Chondrocyte (in vitro differentiated cells): ENCODE results near the gene CYP24A1. TPM values are rescaled to one million over a fixed set of nuclear protein-coding genes. Genes with fewer than 3 reads are reported as not detected.

ENCODE experiments used
- DNase-seq: peaks from one replicate; pipeline ENCODE4 v3.0.0; 2021; ENCODE audit warnings: mixed read lengths, low spot score
- H3K27ac Mint-ChIP-seq: one replicate; pipeline ENCODE4 v1.8.0; 2021; ENCODE audit warnings: mild to moderate bottlenecking, moderate library complexity, mixed read lengths; ENCODE audit not compliant: unreplicated experiment
- H3K27me3 Mint-ChIP-seq: 2 replicates; pipeline ENCODE4 v1.8.0; 2021; ENCODE audit warnings: low read depth, mixed read lengths
- H3K36me3 Mint-ChIP-seq: 2 replicates; pipeline ENCODE4 v1.8.0; 2021; ENCODE audit warnings: low read depth, mixed read lengths
- H3K4me1 Mint-ChIP-seq: 2 replicates; pipeline ENCODE4 v1.8.0; 2021; ENCODE audit warnings: low read depth, mild to moderate bottlenecking, mixed read lengths
- H3K4me3 Mint-ChIP-seq: one replicate; pipeline ENCODE4 v1.8.0; 2021; ENCODE audit warnings: mild to moderate bottlenecking, moderate library complexity, mixed read lengths; ENCODE audit not compliant: unreplicated experiment
- H3K9me3 Mint-ChIP-seq: 2 replicates; pipeline ENCODE4 v1.8.0; 2021; ENCODE audit warnings: low read depth, mixed read lengths
- total RNA-seq: library from RNA; stranded (reverse); gene quantifications from 3 replicates; pipeline ENCODE4 v1.2.1, GENCODE V29; 2021
- TF ChIP-seq, protein P1 (sequence below): fragments of 200-600 bp; sonication (generic); IDR thresholded peaks from 2 replicates; pipeline ENCODE4 v1.5.0; 2021; ENCODE audit warnings: antibody characterized with exemption, mild to moderate bottlenecking, moderate library complexity

The CYP24A1 gene
- total RNA-seq, 1 donor from 2014 or later = not detected

DNA sequence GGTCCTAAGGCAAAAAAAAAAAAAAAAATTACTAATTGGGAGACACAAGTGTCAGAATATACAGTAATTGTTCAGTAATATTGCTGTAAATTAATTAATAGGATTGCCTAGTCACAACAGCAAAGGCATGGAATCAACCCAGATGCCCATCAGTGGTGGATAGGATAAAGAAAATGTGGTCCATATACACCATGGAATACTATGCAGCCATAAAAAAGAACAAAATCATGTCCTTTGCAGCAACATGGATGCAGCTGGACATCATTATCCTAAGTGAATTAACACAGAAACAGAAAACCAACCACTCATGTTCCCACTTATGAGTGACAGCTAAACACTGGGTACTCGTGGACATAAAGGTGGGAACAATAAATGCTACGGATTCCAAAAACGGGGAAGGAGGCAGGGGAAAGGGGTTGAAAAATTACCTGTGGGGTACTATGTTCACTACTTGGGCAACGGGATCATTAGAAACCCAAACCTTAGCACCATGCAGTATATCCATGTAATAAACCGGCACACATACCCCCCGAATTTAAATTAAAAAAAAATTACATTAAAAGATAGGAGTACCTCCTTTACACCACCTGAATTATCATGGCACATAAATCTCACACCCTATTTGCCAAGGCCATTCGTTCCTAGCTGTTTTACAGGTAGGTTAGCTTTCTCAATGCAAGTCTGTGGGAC is 33.4 kb upstream of the CYP24A1 start:
- peaks cover 1% of the 10 kb centered on the region for H3K27me3 Mint-ChIP-seq
- TF ChIP-seq, protein P1, sequence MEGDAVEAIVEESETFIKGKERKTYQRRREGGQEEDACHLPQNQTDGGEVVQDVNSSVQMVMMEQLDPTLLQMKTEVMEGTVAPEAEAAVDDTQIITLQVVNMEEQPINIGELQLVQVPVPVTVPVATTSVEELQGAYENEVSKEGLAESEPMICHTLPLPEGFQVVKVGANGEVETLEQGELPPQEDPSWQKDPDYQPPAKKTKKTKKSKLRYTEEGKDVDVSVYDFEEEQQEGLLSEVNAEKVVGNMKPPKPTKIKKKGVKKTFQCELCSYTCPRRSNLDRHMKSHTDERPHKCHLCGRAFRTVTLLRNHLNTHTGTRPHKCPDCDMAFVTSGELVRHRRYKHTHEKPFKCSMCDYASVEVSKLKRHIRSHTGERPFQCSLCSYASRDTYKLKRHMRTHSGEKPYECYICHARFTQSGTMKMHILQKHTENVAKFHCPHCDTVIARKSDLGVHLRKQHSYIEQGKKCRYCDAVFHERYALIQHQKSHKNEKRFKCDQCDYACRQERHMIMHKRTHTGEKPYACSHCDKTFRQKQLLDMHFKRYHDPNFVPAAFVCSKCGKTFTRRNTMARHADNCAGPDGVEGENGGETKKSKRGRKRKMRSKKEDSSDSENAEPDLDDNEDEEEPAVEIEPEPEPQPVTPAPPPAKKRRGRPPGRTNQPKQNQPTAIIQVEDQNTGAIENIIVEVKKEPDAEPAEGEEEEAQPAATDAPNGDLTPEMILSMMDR = no peak
- H3K9me3 Mint-ChIP-seq = no peaks in the 10 kb centered on the region

DNA sequence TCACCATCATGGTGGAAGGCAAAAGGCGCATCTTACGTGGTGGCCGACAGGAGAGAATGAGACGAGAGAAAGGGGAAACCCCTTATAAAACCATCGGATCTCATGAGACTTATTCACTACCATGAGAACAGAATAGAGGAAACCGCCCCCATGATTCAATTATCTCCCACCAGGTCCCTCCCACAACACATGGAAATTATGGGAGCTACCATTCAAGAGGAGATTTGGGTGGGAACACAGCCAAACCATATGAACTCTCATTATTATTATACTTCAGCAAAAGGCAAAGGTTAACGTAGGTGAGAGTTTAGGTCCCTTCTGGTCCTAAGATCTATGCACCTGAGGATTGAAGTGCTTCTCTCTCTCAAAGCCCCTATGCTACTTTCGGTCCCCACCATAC is 31.7 kb upstream of the CYP24A1 start:
- TF ChIP-seq, protein P1 = no peak
- peaks cover 4% of the 10 kb centered on the region for H3K27me3 Mint-ChIP-seq
- no peaks in the 10 kb centered on the region for H3K9me3 Mint-ChIP-seq
- no peak for DNase-seq
- H3K36me3 Mint-ChIP-seq = no peaks in the 10 kb centered on the region
- peaks cover 16% of the 10 kb centered on the region for H3K4me1 Mint-ChIP-seq
- H3K4me3 Mint-ChIP-seq = no peak overlapping the region
- no peak overlapping the region for H3K27ac Mint-ChIP-seq

More for the DNA sequence above, 33.4 kb upstream of the CYP24A1 start:
- Mint-ChIP-seq H3K27ac (no peak overlapping the region), H3K4me1 (peaks cover 18% of the 10 kb centered on the region), H3K36me3 (no peaks in the 10 kb centered on the region), H3K4me3 (peak overlapping the region; percentile 96)
- DNase-seq = no peak

DNA sequence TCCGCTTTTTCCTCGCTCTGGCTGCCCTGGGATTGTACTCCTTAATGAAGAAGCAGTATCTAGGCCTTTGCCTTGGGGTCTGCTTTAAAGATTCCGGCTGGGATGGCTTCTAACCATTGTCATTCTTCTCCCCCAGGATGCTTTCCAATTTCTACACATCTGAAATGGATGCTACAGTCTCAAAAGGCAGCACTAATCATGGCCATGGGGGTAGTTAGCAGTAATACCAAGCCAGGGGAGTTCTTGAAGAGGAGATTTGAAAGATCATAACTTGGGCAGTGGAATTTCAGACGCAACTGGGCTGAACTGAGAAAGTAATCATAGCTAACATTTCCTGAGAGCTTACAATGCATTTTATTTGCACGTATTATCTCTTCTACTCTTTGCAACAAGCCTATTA is 30.7 kb upstream of the CYP24A1 start:
- peaks cover 4% of the 10 kb centered on the region for H3K27me3 Mint-ChIP-seq
- no peak for DNase-seq
- no peak overlapping the region for H3K4me3 Mint-ChIP-seq
- H3K4me1 Mint-ChIP-seq = peaks cover 10% of the 10 kb centered on the region
- no peak overlapping the region for H3K27ac Mint-ChIP-seq
- TF ChIP-seq, protein P1 = no peak
- no peaks in the 10 kb centered on the region for H3K9me3 Mint-ChIP-seq
- no peaks in the 10 kb centered on the region for H3K36me3 Mint-ChIP-seq

DNA sequence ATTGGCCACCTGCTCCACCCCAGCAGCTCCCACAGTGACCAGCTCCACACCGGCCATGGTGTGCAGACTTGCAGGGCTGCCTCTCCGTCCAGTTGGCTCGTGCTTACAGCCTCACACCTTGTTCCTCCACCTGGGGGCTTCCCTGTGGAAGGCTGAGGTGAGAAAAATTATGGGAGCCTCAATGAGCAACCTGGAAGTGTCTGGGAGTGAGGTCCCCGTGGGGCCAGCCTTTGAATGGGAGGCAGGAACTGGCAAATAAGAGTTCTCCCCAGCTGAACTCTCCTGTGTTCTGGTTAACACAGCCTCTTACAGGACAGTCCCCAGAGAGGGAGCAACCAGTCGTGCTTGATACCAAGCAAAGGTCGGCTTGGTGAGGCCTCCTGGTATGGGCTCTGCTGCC is 30.3 kb upstream of the CYP24A1 start:
- DNase-seq = no peak
- TF ChIP-seq, protein P1 = no peak
- Mint-ChIP-seq H3K4me1 (peaks cover 6% of the 10 kb centered on the region), H3K4me3 (no peak overlapping the region), H3K27me3 (peaks cover 4% of the 10 kb centered on the region), H3K9me3 (no peaks in the 10 kb centered on the region), H3K27ac (no peak overlapping the region), H3K36me3 (no peaks in the 10 kb centered on the region)

DNA sequence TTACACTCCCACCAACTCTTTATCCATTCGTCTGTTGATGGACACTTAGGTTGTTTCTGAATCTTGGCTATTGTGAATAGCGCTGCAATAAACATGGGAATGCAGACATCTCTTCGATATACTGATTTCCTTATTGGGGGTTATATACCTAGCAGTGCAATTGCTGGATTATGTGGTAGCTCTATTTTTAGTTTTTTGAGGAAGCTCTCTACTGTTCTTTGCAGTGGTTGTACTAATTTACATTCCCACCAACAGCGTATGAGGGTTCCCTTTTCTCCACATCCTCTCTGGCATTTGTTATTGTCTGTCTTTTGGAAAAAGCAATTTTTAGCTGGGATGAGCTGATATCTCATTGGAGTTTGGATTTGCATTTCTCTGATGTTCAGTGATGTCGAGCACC is 29.5 kb upstream of the CYP24A1 start:
- H3K4me3 Mint-ChIP-seq = no peak overlapping the region
- H3K27ac Mint-ChIP-seq = no peak overlapping the region
- no peaks in the 10 kb centered on the region for H3K4me1 Mint-ChIP-seq
- no peak for DNase-seq
- no peaks in the 10 kb centered on the region for H3K9me3 Mint-ChIP-seq
- H3K36me3 Mint-ChIP-seq = no peaks in the 10 kb centered on the region
- TF ChIP-seq, protein P1 = no peak
- peaks cover 4% of the 10 kb centered on the region for H3K27me3 Mint-ChIP-seq
